ENCODE measurements around the gene SLC15A2. TPM values are rescaled to one million over a fixed set of nuclear protein-coding genes. Genes with fewer than 3 reads are reported as not detected.

The SLC15A2 gene
- polyA plus RNA-seq, 1 donor (not counting 4 experiments of a cell fraction or from before 2014, with no cell fraction given) = 2.6 TPM

GRCh38 chr3:121870717-121871116 lies 23.5 kb upstream of the SLC15A2 start:
- Histone ChIP-seq H3K4me2 (ENCODE audit: control insufficient read depth, extremely low read depth, insufficient read depth, low read depth, low read length) (no peak overlapping the region), H3K27ac (ENCODE audit: control insufficient read depth, insufficient read depth, low read length) (no peak overlapping the region), H3K9ac (ENCODE audit: control insufficient read depth, extremely low read depth, insufficient read depth, low read length) (no peak overlapping the region), H3K4me3 (ENCODE audit: control insufficient read depth in 2 of 3, extremely low read depth in 1 of 3, insufficient read depth in 2 of 3, low read depth in 1 of 3, low read length in 3 of 3) (no peak overlapping the region), H3K4me1 (ENCODE audit: control insufficient read depth, extremely low read depth, insufficient read depth, low read length) (no peaks in the 10 kb centered on the region), H3K9me3 (ENCODE audit: control insufficient read depth, low read depth, low read length) (no peaks in the 10 kb centered on the region), H4K20me1 (ENCODE audit: control insufficient read depth, extremely low read depth, insufficient read depth, low read length) (no peaks in the 10 kb centered on the region), H2AFZ (ENCODE audit: control insufficient read depth, low read length) (no peak overlapping the region), H3K79me2 (ENCODE audit: control insufficient read depth, insufficient read depth, low read length) (no peaks in the 10 kb centered on the region), H3K27me3 (ENCODE audit: control insufficient read depth, extremely low read depth, insufficient read depth, low read length) (no peaks in the 10 kb centered on the region), H3K36me3 (ENCODE audit: control insufficient read depth in 2 of 2, extremely low read depth in 1 of 2, insufficient read depth in 2 of 2, low read length in 2 of 2) (no peaks in the 10 kb centered on the region), H3K9me1 (ENCODE audit: control insufficient read depth, extremely low read depth, insufficient read depth, low read length) (no peaks in the 10 kb centered on the region)
- TF ChIP-seq EZH2 (IDR thresholded peaks at IDR 0.05; ENCODE audit: low read length) = no peak
- TF ChIP-seq, protein P1, sequence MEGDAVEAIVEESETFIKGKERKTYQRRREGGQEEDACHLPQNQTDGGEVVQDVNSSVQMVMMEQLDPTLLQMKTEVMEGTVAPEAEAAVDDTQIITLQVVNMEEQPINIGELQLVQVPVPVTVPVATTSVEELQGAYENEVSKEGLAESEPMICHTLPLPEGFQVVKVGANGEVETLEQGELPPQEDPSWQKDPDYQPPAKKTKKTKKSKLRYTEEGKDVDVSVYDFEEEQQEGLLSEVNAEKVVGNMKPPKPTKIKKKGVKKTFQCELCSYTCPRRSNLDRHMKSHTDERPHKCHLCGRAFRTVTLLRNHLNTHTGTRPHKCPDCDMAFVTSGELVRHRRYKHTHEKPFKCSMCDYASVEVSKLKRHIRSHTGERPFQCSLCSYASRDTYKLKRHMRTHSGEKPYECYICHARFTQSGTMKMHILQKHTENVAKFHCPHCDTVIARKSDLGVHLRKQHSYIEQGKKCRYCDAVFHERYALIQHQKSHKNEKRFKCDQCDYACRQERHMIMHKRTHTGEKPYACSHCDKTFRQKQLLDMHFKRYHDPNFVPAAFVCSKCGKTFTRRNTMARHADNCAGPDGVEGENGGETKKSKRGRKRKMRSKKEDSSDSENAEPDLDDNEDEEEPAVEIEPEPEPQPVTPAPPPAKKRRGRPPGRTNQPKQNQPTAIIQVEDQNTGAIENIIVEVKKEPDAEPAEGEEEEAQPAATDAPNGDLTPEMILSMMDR (optimal IDR thresholded peaks at IDR 0.05 in 1 of 3, IDR thresholded peaks at IDR 0.05 in 1 of 3, conservative IDR thresholded peaks at IDR 0.05 in 1 of 3; ENCODE audit: extremely low read depth in 1 of 3, insufficient read depth in 2 of 3, low read length in 3 of 3) = no peak
- dilution Hi-C loops (cut with MboI; ENCODE audit: extremely low pct_ligation_motif_present, low sequenced_read_pairs) = no loop called here
- FAIRE-seq (peak; percentile 9), DNase-seq (ENCODE audit: low read depth, low spot score) (no peak)

DNA sequence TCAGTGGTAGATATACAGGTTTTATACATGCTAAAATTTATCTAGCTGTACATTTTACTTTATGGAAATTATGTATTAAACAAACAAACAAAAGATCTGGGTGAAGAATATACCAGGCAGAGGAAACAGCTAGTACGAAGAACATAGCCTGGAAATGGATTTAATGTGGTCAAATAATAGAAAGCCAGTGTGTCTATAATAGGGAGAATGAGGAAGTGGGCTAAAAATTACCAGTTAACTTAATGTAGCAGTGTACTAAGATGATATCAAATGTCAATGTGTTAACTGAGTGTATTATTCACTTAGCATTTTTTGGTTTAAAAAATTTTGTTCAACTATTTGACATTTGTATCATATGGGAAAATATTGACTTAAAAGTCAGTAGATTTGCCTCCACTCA lies 22.8 kb upstream of the SLC15A2 start:
- FAIRE-seq = no peak
- no peaks in the 10 kb centered on the region for H3K9me3 ChIP-seq (ENCODE audit: control insufficient read depth, low read depth, low read length)

More for the DNA sequence above, 22.8 kb upstream of the SLC15A2 start:
- Histone ChIP-seq H3K9me1 (ENCODE audit: control insufficient read depth, extremely low read depth, insufficient read depth, low read length) (no peaks in the 10 kb centered on the region), H3K36me3 (ENCODE audit: control insufficient read depth in 2 of 2, extremely low read depth in 1 of 2, insufficient read depth in 2 of 2, low read length in 2 of 2) (no peaks in the 10 kb centered on the region), H4K20me1 (ENCODE audit: control insufficient read depth, extremely low read depth, insufficient read depth, low read length) (no peaks in the 10 kb centered on the region), H3K79me2 (ENCODE audit: control insufficient read depth, insufficient read depth, low read length) (no peaks in the 10 kb centered on the region), H3K4me1 (ENCODE audit: control insufficient read depth, extremely low read depth, insufficient read depth, low read length) (no peaks in the 10 kb centered on the region), H3K27me3 (ENCODE audit: control insufficient read depth, extremely low read depth, insufficient read depth, low read length) (no peaks in the 10 kb centered on the region), H3K27ac (ENCODE audit: control insufficient read depth, insufficient read depth, low read length) (no peak overlapping the region), H3K4me3 (ENCODE audit: control insufficient read depth in 2 of 3, extremely low read depth in 1 of 3, insufficient read depth in 2 of 3, low read depth in 1 of 3, low read length in 3 of 3) (no peak overlapping the region), H3K9ac (ENCODE audit: control insufficient read depth, extremely low read depth, insufficient read depth, low read length) (no peak overlapping the region), H2AFZ (ENCODE audit: control insufficient read depth, low read length) (no peak overlapping the region), H3K4me2 (ENCODE audit: control insufficient read depth, extremely low read depth, insufficient read depth, low read depth, low read length) (no peak overlapping the region)
- dilution Hi-C loops (cut with MboI; ENCODE audit: extremely low pct_ligation_motif_present, low sequenced_read_pairs) = no loop called here
- no peak for DNase-seq (ENCODE audit: low read depth, low spot score)
- TF ChIP-seq, protein P1 (optimal IDR thresholded peaks at IDR 0.05 in 1 of 3, IDR thresholded peaks at IDR 0.05 in 1 of 3, conservative IDR thresholded peaks at IDR 0.05 in 1 of 3; ENCODE audit: extremely low read depth in 1 of 3, insufficient read depth in 2 of 3, low read length in 3 of 3) = no peak
- TF ChIP-seq EZH2 (IDR thresholded peaks at IDR 0.05; ENCODE audit: low read length) = no peak
